Mesendoderm (in vitro differentiated cells): ENCODE data around the gene SDSL.

Experiments used
- DNase-seq: peaks from one replicate; pipeline ENCODE4 v3.0.0; 2013
- H2AK5ac ChIP-seq: 2 replicates; pipeline ENCODE4 v1.6.1; 2013; ENCODE audit warnings: low read length, inconsistent platforms
- H2BK120ac ChIP-seq: 2 replicates; pipeline ENCODE4 v1.6.1; 2013; ENCODE audit warnings: low read depth, mild to moderate bottlenecking, low read length, moderate library complexity, mixed read lengths
- H2BK15ac ChIP-seq: replicated peaks from 2 replicates; pipeline ENCODE4 v1.6.1; 2013; ENCODE audit warnings: low read depth, mild to moderate bottlenecking, moderate library complexity
- H2BK5ac ChIP-seq: 2 replicates; pipeline ENCODE4 v1.6.1; 2013; ENCODE audit warnings: low read length, inconsistent platforms
- H3K18ac ChIP-seq: 2 replicates; pipeline ENCODE4 v1.6.1; 2013; ENCODE audit warnings: mild to moderate bottlenecking, low read length, mixed read lengths
- H3K23ac ChIP-seq: one replicate; pipeline ENCODE4 v1.6.1; 2013; ENCODE audit warnings: low read length
- H3K27ac ChIP-seq: 2 replicates; pipeline ENCODE4 v1.5.1; 2013; ENCODE audit warnings: low read depth, mild to moderate bottlenecking, inconsistent platforms, low read length, moderate library complexity
- H3K27me3 ChIP-seq: 2 replicates; pipeline ENCODE4 v1.6.1; 2013; ENCODE audit warnings: low read length, control low read depth, mild to moderate bottlenecking, inconsistent platforms; ENCODE audit not compliant: insufficient read depth, poor library complexity
- H3K36me3 ChIP-seq: 2 replicates; pipeline ENCODE4 v1.6.1; 2013; ENCODE audit warnings: low read length, inconsistent platforms; ENCODE audit not compliant: control insufficient read depth, insufficient read depth
- H3K4ac ChIP-seq: one replicate; pipeline ENCODE4 v1.6.1; 2013; ENCODE audit warnings: low read depth, mild to moderate bottlenecking, low read length, moderate library complexity
- H3K4me1 ChIP-seq: 2 replicates; pipeline ENCODE4 v1.6.1; 2013; ENCODE audit warnings: low read depth, low read length, inconsistent platforms; ENCODE audit not compliant: control insufficient read depth
- H3K4me2 ChIP-seq: 2 replicates; pipeline ENCODE4 v1.6.1; 2013; ENCODE audit warnings: low read length
- H3K4me3 ChIP-seq: 2 replicates; pipeline ENCODE4 v1.5.1; 2013; ENCODE audit warnings: mild to moderate bottlenecking, low read length
- H3K56ac ChIP-seq: one replicate; pipeline ENCODE4 v1.6.1; 2013; ENCODE audit warnings: low read length
- H3K79me1 ChIP-seq: 2 replicates; pipeline ENCODE4 v1.6.1; 2013; ENCODE audit warnings: low read length, inconsistent platforms
- H3K79me2 ChIP-seq: 2 replicates; pipeline ENCODE4 v1.6.1; 2013; ENCODE audit warnings: mild to moderate bottlenecking, low read length; ENCODE audit not compliant: control insufficient read depth, insufficient read depth
- H3K9ac ChIP-seq: 2 replicates; pipeline ENCODE4 v1.6.1; 2013; ENCODE audit warnings: low read length, inconsistent platforms
- H4K5ac ChIP-seq: one replicate; pipeline ENCODE4 v1.6.1; 2013; ENCODE audit warnings: low read length
- H4K8ac ChIP-seq: one replicate; pipeline ENCODE4 v1.6.1; 2013; ENCODE audit warnings: low read depth, mild to moderate bottlenecking, control low read depth, low read length, moderate library complexity
- WGBS: extraction: QIAGEN DNeasy Blood & Tissue Kit; methylation state at CpG from one replicate; pipeline ENCODE4 v1.1.7; 2013; ENCODE audit warnings: low lambda C conversion rate, missing lambda C conversion rate; ENCODE audit not compliant: insufficient coverage; ENCODE audit errors: extremely low coverage; 5-methylcytosine and 5-hydroxymethylcytosine counted together

SDSL gene

DNA sequence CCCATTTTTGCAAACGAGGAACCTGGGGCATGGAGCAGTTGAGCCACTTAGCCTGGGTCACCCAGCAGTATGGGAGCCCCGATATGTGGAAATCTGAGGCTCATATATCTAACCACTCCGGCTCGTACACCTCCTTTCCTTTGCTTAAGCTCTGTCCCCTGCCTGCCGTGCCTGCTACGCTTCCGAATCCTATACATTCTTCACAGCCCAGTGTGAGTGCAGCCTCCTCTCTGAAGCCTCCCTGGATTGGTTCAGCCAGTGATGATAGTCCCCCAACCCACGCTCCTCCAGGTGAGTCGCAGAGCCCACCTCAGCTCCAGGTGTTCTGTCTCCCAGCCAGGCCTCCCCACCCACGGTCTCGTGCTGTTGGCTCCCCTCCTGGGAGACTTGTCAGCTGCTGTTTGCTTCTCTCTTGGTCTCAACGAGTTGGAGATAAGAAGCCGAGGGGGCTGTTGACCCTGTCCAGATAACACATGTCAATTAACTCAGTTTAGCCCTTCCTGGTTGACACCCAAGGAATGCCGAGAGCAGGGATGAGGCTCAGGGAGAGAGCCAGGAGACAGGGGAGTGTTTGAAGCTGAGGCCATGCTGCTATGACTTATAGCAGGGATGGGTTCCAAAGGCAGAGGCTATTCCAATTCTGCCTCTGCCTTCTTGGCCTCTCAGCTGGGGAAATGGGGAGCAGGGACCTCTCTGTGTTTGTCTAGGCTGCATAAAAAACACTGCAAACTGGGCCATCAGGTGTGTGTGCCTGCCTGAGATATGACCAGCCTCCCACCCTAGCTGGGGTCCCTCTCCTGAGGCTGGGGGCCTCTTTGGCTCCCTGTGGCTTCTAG lies 19.0 kb downstream of the SDSL start:
- H2BK15ac ChIP-seq = no peak overlapping the region
- no peak overlapping the region for H2BK120ac ChIP-seq
- no peaks in the 10 kb centered on the region for H3K4me1 ChIP-seq
- peak; percentile 57 for DNase-seq
- no CpG with 5 or more reads among the region's 14 CpGs for WGBS
- no peak overlapping the region for H2BK5ac ChIP-seq
- no peak overlapping the region for H3K18ac ChIP-seq
- no peak overlapping the region for H3K4me2 ChIP-seq
- no peak overlapping the region for H2AK5ac ChIP-seq
- no peak overlapping the region for H4K8ac ChIP-seq
- no peak overlapping the region for H3K23ac ChIP-seq
- H3K9ac ChIP-seq = no peak overlapping the region
- H3K36me3 ChIP-seq = no peaks in the 10 kb centered on the region
- no peak overlapping the region for H3K4me3 ChIP-seq
- H3K79me2 ChIP-seq = no peaks in the 10 kb centered on the region
- no peak overlapping the region for H3K4ac ChIP-seq
- H3K27ac ChIP-seq = no peak overlapping the region
- H4K5ac ChIP-seq = no peak overlapping the region
- H3K27me3 ChIP-seq = no peaks in the 10 kb centered on the region
- no peak overlapping the region for H3K56ac ChIP-seq
- H3K79me1 ChIP-seq = no peaks in the 10 kb centered on the region

DNA sequence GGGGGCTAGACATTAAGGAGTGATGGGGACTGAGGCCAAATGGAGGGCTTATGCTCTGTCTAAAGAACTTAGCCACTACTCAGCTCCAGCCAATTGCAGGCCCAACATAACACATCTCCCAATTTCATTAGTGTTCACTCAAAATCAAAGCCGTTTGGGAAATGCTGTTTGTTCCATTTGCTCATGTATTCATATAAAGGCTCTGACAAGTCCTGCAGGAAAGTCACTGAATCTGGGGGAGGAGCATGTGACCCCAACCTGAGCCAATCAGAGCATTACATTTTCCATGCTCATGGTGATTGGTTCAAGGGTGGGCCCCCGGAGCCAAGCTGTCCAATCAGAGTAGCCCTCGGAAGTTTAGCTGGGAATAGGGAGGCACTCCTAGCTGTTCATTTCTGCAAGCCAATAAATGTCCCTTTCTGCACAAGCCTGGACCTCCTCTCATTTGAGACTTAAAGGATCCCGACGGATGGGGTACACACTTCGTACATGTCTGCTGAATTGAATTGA lies 20.9 kb downstream of the SDSL start:
- Histone ChIP-seq H2BK5ac (no peak overlapping the region), H3K9ac (no peak overlapping the region), H3K56ac (no peak overlapping the region), H3K23ac (no peak overlapping the region), H4K5ac (no peak overlapping the region), H3K4me3 (no peak overlapping the region), H3K4me2 (no peak overlapping the region), H2BK15ac (no peak overlapping the region), H3K36me3 (no peaks in the 10 kb centered on the region), H3K18ac (no peak overlapping the region), H3K79me1 (no peaks in the 10 kb centered on the region), H2AK5ac (no peak overlapping the region), H3K27ac (no peak overlapping the region), H3K4ac (no peak overlapping the region), H3K79me2 (no peaks in the 10 kb centered on the region), H3K4me1 (no peaks in the 10 kb centered on the region), H3K27me3 (no peaks in the 10 kb centered on the region), H4K8ac (no peak overlapping the region), H2BK120ac (no peak overlapping the region)
- no peak for DNase-seq
- WGBS = no CpG with 5 or more reads among the region's 6 CpGs

DNA sequence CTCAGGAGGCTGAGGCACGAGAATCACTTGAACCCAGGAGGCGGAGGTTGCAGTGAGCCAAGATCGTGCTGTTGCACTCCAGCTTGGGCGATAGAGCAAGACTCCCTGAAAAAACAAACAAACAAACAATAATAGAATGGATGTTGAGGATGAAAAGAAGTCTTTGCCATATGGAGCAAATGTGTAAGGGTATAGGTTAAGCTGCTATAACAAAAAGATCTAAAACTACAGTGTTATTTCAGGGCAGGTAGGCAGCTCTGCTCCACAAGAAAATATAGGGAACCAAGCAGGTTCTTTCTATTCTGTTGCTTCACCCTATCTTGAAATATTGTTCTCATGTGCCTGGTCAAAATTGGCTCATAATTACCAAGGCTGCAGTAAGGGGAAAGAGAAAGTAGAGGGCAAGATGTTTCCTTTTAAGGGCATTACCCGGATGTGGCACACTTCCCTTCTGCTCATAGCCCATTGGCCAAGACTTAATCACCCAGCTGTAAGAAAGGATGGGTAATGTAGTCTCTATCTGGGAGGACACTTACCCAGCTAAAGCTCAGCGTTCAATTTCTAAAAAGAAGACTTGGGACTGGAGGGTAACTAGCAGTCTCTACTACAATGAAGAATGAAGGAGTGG lies 23.5 kb downstream of the SDSL start:
- no CpG with 5 or more reads among the region's 6 CpGs for WGBS
- H3K4me1 ChIP-seq = no peaks in the 10 kb centered on the region
- H3K4me3 ChIP-seq = no peak overlapping the region
- no peak overlapping the region for H3K4ac ChIP-seq
- no peak overlapping the region for H4K8ac ChIP-seq
- no peak overlapping the region for H2AK5ac ChIP-seq
- no peak overlapping the region for H3K27ac ChIP-seq
- no peak overlapping the region for H3K18ac ChIP-seq
- no peak overlapping the region for H3K9ac ChIP-seq
- no peak overlapping the region for H3K4me2 ChIP-seq
- H2BK15ac ChIP-seq = no peak overlapping the region
- no peak overlapping the region for H3K56ac ChIP-seq
- no peak overlapping the region for H4K5ac ChIP-seq
- no peak overlapping the region for H3K23ac ChIP-seq
- H3K27me3 ChIP-seq = no peaks in the 10 kb centered on the region
- no peaks in the 10 kb centered on the region for H3K36me3 ChIP-seq
- no peak overlapping the region for H2BK120ac ChIP-seq
- no peak overlapping the region for H2BK5ac ChIP-seq
- H3K79me1 ChIP-seq = no peaks in the 10 kb centered on the region
- no peak for DNase-seq
- H3K79me2 ChIP-seq = no peaks in the 10 kb centered on the region

DNA sequence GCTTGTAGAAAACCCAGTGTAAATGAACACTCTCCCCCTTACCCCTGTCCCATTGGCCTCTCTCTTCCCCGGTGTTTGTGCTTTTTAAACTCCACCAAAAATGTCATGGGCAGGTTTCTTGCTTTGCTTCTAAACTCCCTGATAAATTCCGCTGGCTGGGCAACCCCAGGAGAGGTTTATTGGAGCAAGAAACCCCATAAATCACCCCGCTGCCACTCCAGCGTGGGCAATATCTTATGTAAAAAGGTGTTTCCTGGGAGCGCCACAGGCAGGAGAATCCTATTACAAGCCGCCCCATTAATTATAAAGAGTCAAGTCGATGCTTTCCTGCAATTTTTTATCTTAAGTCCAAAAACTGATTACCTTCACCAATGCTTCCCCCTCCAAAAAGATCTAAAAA lies 26.7 kb downstream of the SDSL start:
- Histone ChIP-seq H3K23ac (no peak overlapping the region), H4K8ac (no peak overlapping the region), H3K27me3 (no peaks in the 10 kb centered on the region), H3K9ac (no peak overlapping the region), H3K56ac (no peak overlapping the region), H2BK5ac (no peak overlapping the region), H3K4me1 (no peaks in the 10 kb centered on the region), H3K79me2 (no peaks in the 10 kb centered on the region), H3K36me3 (no peaks in the 10 kb centered on the region), H2BK120ac (no peak overlapping the region), H3K4me3 (no peak overlapping the region), H3K27ac (no peak overlapping the region), H3K4me2 (no peak overlapping the region), H2AK5ac (no peak overlapping the region), H4K5ac (no peak overlapping the region), H3K79me1 (no peaks in the 10 kb centered on the region), H3K4ac (no peak overlapping the region), H2BK15ac (no peak overlapping the region), H3K18ac (no peak overlapping the region)
- WGBS = no CpG with 5 or more reads among the region's 7 CpGs
- DNase-seq = no peak

DNA sequence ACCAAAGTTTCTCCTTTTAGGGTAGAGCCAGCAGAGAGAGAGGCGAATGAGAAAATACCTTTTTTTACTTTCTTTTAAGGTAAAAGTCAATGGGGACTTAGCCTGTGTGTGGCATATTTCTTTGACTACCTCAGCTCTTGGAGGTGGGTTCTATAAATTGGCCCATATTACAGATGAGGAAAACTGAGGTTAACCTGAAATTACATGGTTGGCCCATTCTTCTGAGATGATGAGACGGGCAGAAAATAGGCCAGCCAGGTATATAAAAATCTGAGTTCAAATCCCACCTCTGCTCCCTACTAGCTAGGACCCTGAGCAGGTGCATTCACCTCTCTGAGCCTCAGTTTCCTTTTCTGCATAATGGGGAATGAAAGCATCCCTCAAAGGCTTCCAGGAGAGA lies 27.1 kb downstream of the SDSL start:
- H2BK5ac ChIP-seq = no peak overlapping the region
- no peaks in the 10 kb centered on the region for H3K79me2 ChIP-seq
- no peaks in the 10 kb centered on the region for H3K36me3 ChIP-seq
- H3K4ac ChIP-seq = no peak overlapping the region
- no peak overlapping the region for H3K9ac ChIP-seq
- H3K18ac ChIP-seq = no peak overlapping the region
- no peak overlapping the region for H3K27ac ChIP-seq
- no peak overlapping the region for H3K4me2 ChIP-seq
- H3K27me3 ChIP-seq = no peaks in the 10 kb centered on the region
- H2AK5ac ChIP-seq = no peak overlapping the region
- H3K4me1 ChIP-seq = no peaks in the 10 kb centered on the region
- no CpG with 5 or more reads among the region's 2 CpGs for WGBS
- H2BK15ac ChIP-seq = no peak overlapping the region
- no peak overlapping the region for H4K8ac ChIP-seq
- no peak overlapping the region for H4K5ac ChIP-seq
- H2BK120ac ChIP-seq = no peak overlapping the region
- no peak overlapping the region for H3K4me3 ChIP-seq
- no peak for DNase-seq
- no peaks in the 10 kb centered on the region for H3K79me1 ChIP-seq
- no peak overlapping the region for H3K23ac ChIP-seq
- H3K56ac ChIP-seq = no peak overlapping the region
